Activated T-helper 2 cell treated with anti-CD3 and anti-CD28 coated beads, Interferon-gamma antibody, Interleukin-2, Interleukin-4, amounts not matched to agents 10 μg/mL and 5 μg/mL and 100 μg/mL, durations not matched to agents 14 hours and 24 hours and 36 hours (primary cell): ENCODE data around the gene LRCH1. TPM values are rescaled to one million over a fixed set of nuclear protein-coding genes. Genes with fewer than 3 reads are reported as not detected.
"Not testable (repeated sequence)": the region's sequence is repeated elsewhere in the genome, so short reads cannot be mapped to it uniquely, and the experiment has no call there.

Experiments used
- DNase-seq: peaks from one replicate; pipeline ENCODE4 v3.0.0; 2021; ENCODE audit warnings: low spot score
- H3K27ac Mint-ChIP-seq: one replicate; pipeline ENCODE4 v1.8.0; 2021; ENCODE audit warnings: mixed read lengths
- H3K27me3 Mint-ChIP-seq: one replicate; pipeline ENCODE4 v1.8.0; 2021; ENCODE audit warnings: low read depth, mixed read lengths
- H3K36me3 Mint-ChIP-seq: one replicate; pipeline ENCODE4 v1.8.0; 2021; ENCODE audit warnings: low read depth, mixed read lengths
- H3K4me1 Mint-ChIP-seq: one replicate; pipeline ENCODE4 v1.8.0; 2021; ENCODE audit warnings: low read depth, mixed read lengths
- H3K4me3 Mint-ChIP-seq: one replicate; pipeline ENCODE4 v1.8.0; 2021; ENCODE audit warnings: low read depth, mild to moderate bottlenecking, moderate library complexity, mixed read lengths
- H3K9me3 Mint-ChIP-seq: one replicate; pipeline ENCODE4 v1.8.0; 2021; ENCODE audit warnings: mixed read lengths
- intact Hi-C: fragments of 100-400 bp; cut with micrococcal nuclease; formaldehyde crosslinking; loops from one replicate; pipeline ENCODE4 v1.15.1; 2023
- total RNA-seq: library from RNA; stranded (reverse); gene quantifications from 2 replicates; pipeline ENCODE4 v1.2.3, GENCODE V29; 2022

Gene LRCH1, protein sequence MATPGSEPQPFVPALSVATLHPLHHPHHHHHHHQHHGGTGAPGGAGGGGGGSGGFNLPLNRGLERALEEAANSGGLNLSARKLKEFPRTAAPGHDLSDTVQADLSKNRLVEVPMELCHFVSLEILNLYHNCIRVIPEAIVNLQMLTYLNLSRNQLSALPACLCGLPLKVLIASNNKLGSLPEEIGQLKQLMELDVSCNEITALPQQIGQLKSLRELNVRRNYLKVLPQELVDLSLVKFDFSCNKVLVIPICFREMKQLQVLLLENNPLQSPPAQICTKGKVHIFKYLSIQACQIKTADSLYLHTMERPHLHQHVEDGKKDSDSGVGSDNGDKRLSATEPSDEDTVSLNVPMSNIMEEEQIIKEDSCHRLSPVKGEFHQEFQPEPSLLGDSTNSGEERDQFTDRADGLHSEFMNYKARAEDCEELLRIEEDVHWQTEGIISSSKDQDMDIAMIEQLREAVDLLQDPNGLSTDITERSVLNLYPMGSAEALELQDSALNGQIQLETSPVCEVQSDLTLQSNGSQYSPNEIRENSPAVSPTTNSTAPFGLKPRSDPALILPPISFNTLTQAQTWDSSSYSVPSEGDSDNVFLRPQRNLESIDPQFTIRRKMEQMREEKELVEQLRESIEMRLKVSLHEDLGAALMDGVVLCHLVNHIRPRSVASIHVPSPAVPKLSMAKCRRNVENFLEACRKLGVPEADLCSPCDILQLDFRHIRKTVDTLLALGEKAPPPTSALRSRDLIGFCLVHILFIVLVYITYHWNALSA
- total RNA-seq: 16.9 and 17.8 TPM in 2 replicates

- intact Hi-C loops: loop anchor here (2.0 kb wide), 2 partner anchors 26 to 40 kb away; no protein-coding TSS in a partner anchor
- H3K36me3 Mint-ChIP-seq: no peaks in the 10 kb centered on the region
- peak within 1 kb of the TSS; percentile 68 for H3K27ac Mint-ChIP-seq
These were observed at the start of gene LRCH1 for GRCh38 chr13:46552889-46553520. Gene LRCH1 (plus strand): TSS chr13:46553170. CDS start chr13:46553397, 227 bp downstream.

DNA sequence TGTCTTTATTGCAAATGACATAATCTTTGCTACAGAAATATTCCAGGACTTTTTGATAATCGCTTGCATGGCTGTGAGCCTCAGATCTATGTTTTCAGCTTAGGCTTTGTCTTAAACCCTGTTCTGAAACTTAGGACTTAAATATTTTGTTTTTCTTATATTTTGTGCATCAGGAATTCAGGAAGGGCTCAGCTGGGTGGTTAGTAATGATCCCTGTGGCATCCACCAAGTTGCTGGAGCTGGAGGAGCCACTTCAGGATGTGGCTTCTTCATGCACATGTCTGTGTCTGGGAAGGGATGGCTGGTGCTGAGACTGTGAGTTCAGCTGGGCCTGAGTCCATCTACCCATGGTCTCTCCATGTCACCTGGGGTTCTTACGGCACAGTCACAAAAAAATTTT lies 48.9 kb upstream of the LRCH1 start:
- Mint-ChIP-seq H3K27ac (no peak overlapping the region), H3K27me3 (peaks cover 28% of the 10 kb centered on the region)

More at GRCh38 chr13:46552889-46553520, at the start of gene LRCH1:
- Mint-ChIP-seq H3K4me1 (peaks cover 37% of the 10 kb centered on the region), H3K4me3 (peak within 1 kb of the TSS; percentile 91), H3K27me3 (peaks cover 13% of the 10 kb centered on the region), H3K9me3 (no peaks in the 10 kb centered on the region)
- peak; percentile 76 for DNase-seq

DNA sequence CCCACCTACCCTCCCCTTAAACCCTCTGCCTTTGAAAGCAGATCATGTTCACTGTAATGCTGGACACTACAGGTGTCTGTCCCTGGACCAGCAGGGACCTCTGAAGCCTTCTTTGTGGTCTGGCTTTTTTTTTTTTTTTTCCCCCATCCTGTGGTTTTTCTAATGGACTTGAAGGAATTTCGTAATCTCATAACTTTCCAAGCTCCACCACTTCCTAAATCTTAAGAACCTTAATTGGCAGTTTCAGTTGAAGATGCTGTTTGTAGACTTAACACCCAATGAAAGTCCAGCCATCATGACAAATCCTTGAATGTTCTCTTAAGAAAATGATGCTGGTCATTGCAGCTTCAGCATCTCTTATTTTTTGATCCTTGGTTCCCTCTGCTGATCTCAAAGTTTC lies 45.0 kb upstream of the LRCH1 start:
- H3K4me3 Mint-ChIP-seq: no peak overlapping the region
- H3K9me3 Mint-ChIP-seq: no peaks in the 10 kb centered on the region
- no peaks in the 10 kb centered on the region for H3K4me1 Mint-ChIP-seq
- H3K27ac Mint-ChIP-seq: no peak overlapping the region
- intact Hi-C loops: no loop called here
- no peak for DNase-seq
- H3K27me3 Mint-ChIP-seq: peaks cover 31% of the 10 kb centered on the region
- H3K36me3 Mint-ChIP-seq: no peaks in the 10 kb centered on the region

More for the DNA sequence above, 48.9 kb upstream of the LRCH1 start:
- H3K4me1 Mint-ChIP-seq: no peaks in the 10 kb centered on the region
- DNase-seq: no peak
- no peak overlapping the region for H3K4me3 Mint-ChIP-seq
- intact Hi-C loops: no loop called here
- no peaks in the 10 kb centered on the region for H3K9me3 Mint-ChIP-seq
- H3K36me3 Mint-ChIP-seq: no peaks in the 10 kb centered on the region

DNA sequence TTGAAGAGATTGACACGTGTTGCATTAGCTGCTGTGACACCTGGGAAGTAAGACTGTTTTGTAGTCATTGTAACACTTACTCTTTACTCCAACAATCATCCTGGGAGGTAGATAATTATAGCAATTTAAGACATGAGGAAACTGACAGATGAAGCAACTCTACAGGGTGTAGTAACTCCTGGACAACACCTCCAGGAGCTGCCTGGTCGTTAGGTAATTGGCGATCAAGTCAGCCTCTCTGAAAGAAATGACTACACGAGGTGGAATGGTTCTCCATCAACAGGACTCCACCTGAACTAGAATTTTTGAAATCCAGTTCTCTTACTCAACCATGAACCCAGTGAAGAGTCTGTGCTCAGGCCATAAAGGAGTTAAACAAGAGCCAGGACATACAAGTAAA lies 43.0 kb upstream of the LRCH1 start:
- no peak overlapping the region for H3K27ac Mint-ChIP-seq
- no peaks in the 10 kb centered on the region for H3K9me3 Mint-ChIP-seq
- intact Hi-C loops: no loop called here
- no peaks in the 10 kb centered on the region for H3K36me3 Mint-ChIP-seq
- DNase-seq: no peak
- no peaks in the 10 kb centered on the region for H3K4me1 Mint-ChIP-seq
- H3K27me3 Mint-ChIP-seq: peaks cover 33% of the 10 kb centered on the region
- no peak overlapping the region for H3K4me3 Mint-ChIP-seq

GRCh38 chr13:46515803-46516202 lies 37.2 kb upstream of the LRCH1 start:
- Mint-ChIP-seq H3K4me3 (no peak overlapping the region), H3K9me3 (no peaks in the 10 kb centered on the region), H3K36me3 (no peaks in the 10 kb centered on the region), H3K27me3 (peaks cover 53% of the 10 kb centered on the region), H3K4me1 (peaks cover 6% of the 10 kb centered on the region), H3K27ac (no peak overlapping the region)
- intact Hi-C loops: loop anchor here (2.0 kb wide), 1 partner anchor 63 kb away; no protein-coding TSS in a partner anchor
- DNase-seq: no peak

DNA sequence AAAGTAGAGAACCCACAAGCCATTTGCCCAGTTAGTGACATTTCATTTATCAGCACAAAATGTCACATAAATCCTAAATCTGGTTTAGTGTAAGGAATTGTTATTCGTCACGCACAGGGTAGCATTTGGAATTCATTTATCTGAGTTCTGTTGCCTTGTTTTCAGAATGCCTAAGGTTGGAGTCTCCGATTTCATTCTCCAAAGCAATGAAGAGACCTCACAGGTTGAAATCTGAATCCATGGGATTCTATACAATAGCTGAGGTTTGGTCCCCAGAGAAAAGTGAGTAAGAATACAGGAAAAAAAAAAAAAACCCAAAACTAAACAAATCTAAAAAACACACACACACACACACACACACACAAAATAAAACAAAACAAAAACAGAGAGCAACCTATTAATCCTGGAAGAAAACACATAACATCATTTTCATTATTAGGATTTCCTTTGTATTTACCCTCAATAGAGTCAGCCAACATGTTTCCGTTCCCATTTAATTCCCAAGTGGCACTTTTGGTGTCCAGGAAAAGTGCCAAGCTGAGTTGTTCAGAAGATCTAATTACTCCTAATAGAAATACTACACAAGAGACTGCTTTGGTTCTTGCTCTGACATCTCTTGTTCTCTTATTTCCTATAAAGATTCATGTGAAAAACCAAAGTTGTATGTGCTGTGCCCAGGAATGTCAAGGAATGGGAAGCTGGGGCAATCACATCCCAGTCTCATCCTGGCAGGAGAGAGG lies 36.2 kb upstream of the LRCH1 start:
- H3K36me3 Mint-ChIP-seq: no peaks in the 10 kb centered on the region
- intact Hi-C loops: loop anchor here (2.0 kb wide), 1 partner anchor 62 kb away; no protein-coding TSS in a partner anchor
- peaks cover 6% of the 10 kb centered on the region for H3K4me1 Mint-ChIP-seq
- DNase-seq: no peak
- no peak overlapping the region for H3K4me3 Mint-ChIP-seq
- peaks cover 52% of the 10 kb centered on the region for H3K27me3 Mint-ChIP-seq
- H3K9me3 Mint-ChIP-seq: no peaks in the 10 kb centered on the region
- no peak overlapping the region for H3K27ac Mint-ChIP-seq

- peaks cover 52% of the 10 kb centered on the region for H3K27me3 Mint-ChIP-seq
- not testable (repeated sequence) for H3K4me1 Mint-ChIP-seq, H3K4me3 Mint-ChIP-seq, H3K9me3 Mint-ChIP-seq, DNase-seq, H3K36me3 Mint-ChIP-seq
- peak overlapping the region; percentile 15 for H3K27ac Mint-ChIP-seq
- intact Hi-C loops: loop anchor here (2.0 kb wide), 1 partner anchor 61 kb away; no protein-coding TSS in a partner anchor
These were observed 35.2 kb upstream of the LRCH1 start for GRCh38 chr13:46517748-46518147.

DNA sequence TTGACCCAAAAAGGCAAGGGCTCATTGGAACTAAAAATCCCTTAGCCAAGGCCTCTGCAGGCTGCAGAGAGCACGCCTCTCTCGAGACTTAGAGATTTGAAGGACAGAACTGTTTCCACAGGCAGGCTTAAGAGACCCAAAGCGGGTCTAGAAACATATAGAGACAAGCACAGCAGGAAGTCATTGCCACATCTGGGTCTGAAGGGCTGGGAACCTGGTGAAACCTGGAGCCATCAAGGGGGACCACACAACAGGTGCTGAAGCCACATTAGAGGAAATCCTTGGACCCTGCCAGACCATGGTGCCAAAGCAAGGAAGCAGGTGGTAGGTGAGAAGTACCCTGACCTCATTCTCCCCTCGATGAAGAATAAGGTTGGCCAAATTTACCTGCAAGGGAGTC lies 33.8 kb upstream of the LRCH1 start:
- DNase-seq: no peak
- Mint-ChIP-seq H3K4me1 (peaks cover 6% of the 10 kb centered on the region), H3K27me3 (peaks cover 54% of the 10 kb centered on the region), H3K4me3 (no peak overlapping the region), H3K9me3 (no peaks in the 10 kb centered on the region), H3K36me3 (no peaks in the 10 kb centered on the region), H3K27ac (no peak overlapping the region)
- intact Hi-C loops: no loop called here

DNA sequence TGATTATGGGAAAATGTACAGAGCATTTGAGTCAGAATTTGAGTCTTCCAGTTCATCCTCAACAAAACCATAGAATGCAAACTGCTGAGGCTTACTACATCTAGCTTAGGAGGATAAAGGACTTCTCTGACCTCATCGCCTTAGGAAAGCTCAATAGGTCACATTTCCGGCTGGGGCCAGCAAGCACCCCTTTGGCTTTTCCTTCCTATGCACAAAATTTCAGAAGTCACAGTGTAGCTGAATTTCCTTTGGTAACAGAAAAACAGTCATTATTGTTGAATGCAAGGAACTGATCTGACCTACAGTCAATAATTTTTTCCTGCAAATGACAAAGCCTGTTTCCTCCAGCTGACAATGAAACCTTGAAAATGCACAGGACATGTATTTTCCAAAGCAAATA lies 32.8 kb upstream of the LRCH1 start:
- no peaks in the 10 kb centered on the region for H3K36me3 Mint-ChIP-seq
- H3K27ac Mint-ChIP-seq: no peak overlapping the region
- peaks cover 49% of the 10 kb centered on the region for H3K27me3 Mint-ChIP-seq
- H3K4me3 Mint-ChIP-seq: no peak overlapping the region
- intact Hi-C loops: no loop called here
- DNase-seq: no peak
- no peaks in the 10 kb centered on the region for H3K9me3 Mint-ChIP-seq
- H3K4me1 Mint-ChIP-seq: peaks cover 6% of the 10 kb centered on the region

DNA sequence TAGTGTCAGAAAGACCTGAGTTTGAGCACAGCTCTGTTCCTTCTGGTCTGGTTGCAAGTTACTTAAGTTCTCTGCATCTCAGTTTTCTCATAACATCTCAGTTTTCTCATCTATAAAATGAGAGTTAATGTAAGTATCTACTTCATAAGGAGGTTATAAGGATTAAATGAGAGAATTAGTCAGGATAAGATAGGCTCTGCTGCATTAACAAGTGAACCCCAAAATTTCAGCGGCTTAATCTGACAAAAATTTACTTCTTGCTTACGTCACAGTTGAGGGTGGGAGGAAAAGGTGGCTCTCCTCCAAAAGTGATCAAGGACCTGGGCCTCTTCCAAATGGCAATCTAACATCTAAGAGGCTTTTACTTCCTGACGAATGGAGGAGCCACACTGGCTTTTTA lies 31.5 kb upstream of the LRCH1 start:
- H3K9me3 Mint-ChIP-seq: no peaks in the 10 kb centered on the region
- no peak for DNase-seq
- H3K4me1 Mint-ChIP-seq: peaks cover 14% of the 10 kb centered on the region
- H3K27me3 Mint-ChIP-seq: peaks cover 48% of the 10 kb centered on the region
- intact Hi-C loops: no loop called here
- no peak overlapping the region for H3K27ac Mint-ChIP-seq
- no peak overlapping the region for H3K4me3 Mint-ChIP-seq
- H3K36me3 Mint-ChIP-seq: no peaks in the 10 kb centered on the region

GRCh38 chr13:46521921-46522747 lies 30.8 kb upstream of the LRCH1 start:
- no peaks in the 10 kb centered on the region for H3K9me3 Mint-ChIP-seq
- H3K4me1 Mint-ChIP-seq: peaks cover 20% of the 10 kb centered on the region

GRCh38 chr13:46522748-46523030 lies 30.3 kb upstream of the LRCH1 start:
- intact Hi-C loops: no loop called here
- H3K4me3 Mint-ChIP-seq: no peak overlapping the region
- no peak for DNase-seq

More at GRCh38 chr13:46521921-46522747, 30.8 kb upstream of the LRCH1 start:
- H3K27ac Mint-ChIP-seq: no peak overlapping the region
- intact Hi-C loops: no loop called here
- H3K27me3 Mint-ChIP-seq: peaks cover 41% of the 10 kb centered on the region
- H3K36me3 Mint-ChIP-seq: no peaks in the 10 kb centered on the region
- no peak overlapping the region for H3K4me3 Mint-ChIP-seq
- no peak for DNase-seq

More at GRCh38 chr13:46522748-46523030, 30.3 kb upstream of the LRCH1 start:
- no peak overlapping the region for H3K27ac Mint-ChIP-seq
- peaks cover 37% of the 10 kb centered on the region for H3K27me3 Mint-ChIP-seq
- H3K36me3 Mint-ChIP-seq: no peaks in the 10 kb centered on the region
- H3K4me1 Mint-ChIP-seq: peaks cover 18% of the 10 kb centered on the region
- no peaks in the 10 kb centered on the region for H3K9me3 Mint-ChIP-seq
